H54 (cell line): Measurements from ENCODE around the gene CCDC3.

Experiments
- DNase-seq: peaks from one replicate; pipeline ENCODE4 v3.0.0; 2011; ENCODE audit warnings: low spot score, mixed read lengths; ENCODE audit not compliant: insufficient read length
- FAIRE-seq: peaks from 3 replicates; lab custom pipeline; 2011; peaks lifted over from hg19 to GRCh38; lab: Jason Lieb, UNC
- POLR2A ChIP-seq: IDR thresholded peaks from 2 replicates; pipeline ENCODE4 v1.6.1; 2011; ENCODE audit warnings: low read depth, mild to moderate bottlenecking, low read length

The CCDC3 gene

DNA sequence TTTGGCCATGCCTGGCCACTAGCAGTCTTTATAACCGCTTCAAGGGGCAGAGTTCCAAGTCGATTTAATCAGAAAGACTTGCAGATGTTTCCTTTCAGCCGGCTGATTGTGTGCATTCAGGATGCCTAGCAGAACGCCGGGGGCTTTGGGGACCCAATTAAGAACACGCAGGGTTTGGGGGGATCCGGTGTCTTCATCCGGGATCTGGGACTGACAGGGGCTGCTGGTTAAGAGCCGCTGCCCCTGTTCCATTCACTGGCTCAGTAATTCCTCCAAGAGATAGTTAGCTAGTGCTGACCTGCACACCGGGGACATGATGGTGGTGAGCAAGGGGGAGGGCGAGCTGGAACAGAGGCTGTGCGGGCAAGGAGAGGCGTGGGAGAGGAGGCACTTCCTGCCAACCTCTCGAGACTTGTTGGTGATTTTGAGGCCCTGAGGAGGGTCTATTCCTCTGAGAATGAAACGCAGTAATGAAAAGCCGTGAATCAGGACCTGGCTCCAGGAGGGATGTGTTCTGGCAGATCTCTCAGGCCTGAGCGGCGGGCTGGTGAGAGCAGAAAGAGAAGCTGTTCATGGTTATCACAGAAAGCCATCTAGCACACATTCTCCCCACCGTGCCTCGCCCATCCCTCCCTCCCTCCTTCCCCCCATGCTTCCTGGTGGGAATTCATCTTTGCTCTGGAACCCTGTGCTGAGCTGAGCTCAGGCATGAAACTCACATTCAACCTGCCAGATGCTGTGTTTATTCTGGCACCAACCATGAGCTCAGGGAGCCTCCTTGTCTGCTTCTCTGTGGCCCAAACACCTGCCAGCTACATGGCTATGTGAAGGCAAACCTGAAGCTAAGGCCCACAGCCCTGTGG lies 152.0 kb downstream of the CCDC3 start:
- DNase-seq (no peak), FAIRE-seq (no peak)
- TF ChIP-seq POLR2A: no peak

DNA sequence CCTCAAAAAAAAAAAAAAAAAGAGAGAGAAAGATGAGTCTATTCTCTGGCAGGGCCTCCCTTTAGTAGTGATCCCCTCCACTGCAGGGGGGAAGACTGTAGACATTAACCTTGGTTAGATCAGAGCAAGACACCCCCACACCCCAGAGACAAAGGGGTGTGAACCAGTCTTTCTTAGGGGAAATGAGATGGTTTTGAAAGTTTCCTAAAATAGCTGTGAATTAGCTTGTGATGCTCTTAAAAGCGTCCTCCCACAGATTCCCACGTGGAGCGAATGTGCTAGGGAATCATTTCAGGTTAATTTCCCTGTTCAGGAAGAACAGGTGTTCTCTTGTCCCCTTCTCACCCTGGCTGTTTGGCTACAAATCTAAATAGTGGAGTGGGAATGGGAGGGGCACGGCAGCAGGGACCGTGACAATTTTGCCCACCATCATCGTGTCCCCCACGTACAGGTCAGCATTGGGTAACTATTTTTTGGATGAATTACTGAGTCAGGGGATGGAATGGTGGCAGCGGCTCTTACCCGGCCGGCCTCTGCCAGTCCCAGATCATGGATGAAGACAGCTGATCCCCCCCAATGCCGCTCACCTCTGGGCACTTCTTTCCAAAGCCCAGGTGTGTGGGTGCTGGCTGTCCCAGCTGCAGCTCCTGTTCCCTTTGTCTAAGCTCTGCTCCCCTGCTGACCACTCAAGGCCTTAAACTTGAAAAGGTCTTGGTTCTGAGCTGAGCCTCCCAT lies 152.9 kb downstream of the CCDC3 start:
- no peak for FAIRE-seq
- no peak for DNase-seq
- TF ChIP-seq POLR2A: no peak

GRCh38 chr10:12847361-12847975 lies 154.0 kb downstream of the CCDC3 start:
- no peak for FAIRE-seq
- no peak for TF ChIP-seq POLR2A
- peak; percentile 35 for DNase-seq

DNA sequence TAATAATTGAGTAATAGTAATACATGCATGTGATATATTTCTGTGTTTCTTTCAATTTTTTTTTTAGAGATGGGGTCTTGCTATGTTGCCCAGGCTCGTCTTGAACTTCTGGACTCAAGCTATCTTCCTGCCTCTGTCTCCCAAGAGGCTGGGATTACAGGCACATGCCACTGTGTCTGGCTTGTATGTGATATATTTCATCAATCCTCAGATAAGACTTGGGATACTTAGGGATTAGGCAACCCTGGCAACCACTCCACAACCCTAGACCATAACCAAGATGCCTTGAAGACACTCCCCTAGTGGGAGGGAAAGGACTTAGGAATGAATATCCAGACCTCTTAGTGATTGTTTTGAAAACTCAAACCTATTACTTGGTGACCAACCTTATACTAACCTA lies 154.8 kb downstream of the CCDC3 start:
- DNase-seq (no peak), FAIRE-seq (no peak)
- TF ChIP-seq POLR2A: no peak
